CD14-positive monocyte (primary cell): ENCODE data around the gene GOLGA6L1. TPM values are rescaled to one million over a fixed set of nuclear protein-coding genes. Genes with fewer than 3 reads are reported as not detected.
"Not testable (repeated sequence)": the region's sequence is repeated elsewhere in the genome, so short reads cannot be mapped to it uniquely, and the experiment has no call there.

Experiments used
- DNase-seq, 3 donors: peaks; one replicate each; pipeline ENCODE4 v3.0.0-alpha.2; 2011 to 2022
- H2AFZ ChIP-seq: 2 replicates; pipeline ENCODE4 v1.6.0; 2012; ENCODE audit warnings: mild to moderate bottlenecking, low read depth, low read length, inconsistent platforms; ENCODE audit not compliant: insufficient read depth, poor library complexity, severe bottlenecking
- H3K27ac ChIP-seq, 2 donors: 1 replicate in 1 of 2; 2 replicates in 1 of 2; pipeline ENCODE4 v1.5.1; 2012 to 2013; ENCODE audit warnings: low read length in 2 of 2, control low read depth in 1 of 2, inconsistent platforms in 1 of 2, low read depth in 1 of 2, mild to moderate bottlenecking in 1 of 2
- H3K27me3 ChIP-seq, 2 donors: one replicate each; pipeline versions ENCODE4 v1.6.0 to v1.6.1; 2011 to 2013; ENCODE audit warnings: low read length in 2 of 2; ENCODE audit not compliant: control insufficient read depth in 2 of 2, insufficient read depth in 2 of 2
- H3K36me3 ChIP-seq, 2 donors: replicated peaks in 1 of 2; 1 replicate in 1 of 2; 2 replicates in 1 of 2; pipeline versions ENCODE4 v1.5.1 to v1.6.1; 2012 to 2013; ENCODE audit warnings: low read length in 2 of 2, control low read depth in 1 of 2, inconsistent platforms in 1 of 2, mild to moderate bottlenecking in 1 of 2; ENCODE audit not compliant: insufficient read depth in 2 of 2, control insufficient read depth in 1 of 2
- H3K4me1 ChIP-seq, 2 donors: 1 replicate in 1 of 2; 2 replicates in 1 of 2; pipeline versions ENCODE4 v1.5.1 to v1.6.1; 2012 to 2013; ENCODE audit warnings: low read length in 2 of 2, control low read depth in 1 of 2, inconsistent platforms in 1 of 2, mild to moderate bottlenecking in 1 of 2, moderate library complexity in 1 of 2; ENCODE audit not compliant: insufficient read depth in 2 of 2, control insufficient read depth in 1 of 2
- H3K4me2 ChIP-seq: replicated peaks from 2 replicates; pipeline ENCODE3; 2012; ENCODE audit warnings: low read length, moderate library complexity, mild to moderate bottlenecking; ENCODE audit not compliant: poor library complexity, severe bottlenecking; ENCODE audit errors: extremely low read depth
- H3K4me3 ChIP-seq, 3 experiments: fragments of 200-600 bp in 1 of 3; sonication (generic) in 1 of 3; replicated peaks in 1 of 3; 1 replicate in 2 of 3; 2 replicates in 1 of 3; pipeline ENCODE4 v1.5.1; 2011 to 2013; ENCODE audit warnings: low read length in 3 of 3, mild to moderate bottlenecking in 3 of 3, control low read depth in 2 of 3, low read depth in 2 of 3, inconsistent platforms in 1 of 3, moderate library complexity in 1 of 3
- H3K79me2 ChIP-seq: 2 replicates; pipeline ENCODE4 v1.6.0; 2012; ENCODE audit warnings: mild to moderate bottlenecking, control low read depth, inconsistent platforms, low read length, moderate library complexity; ENCODE audit not compliant: insufficient read depth
- H3K9ac ChIP-seq: 2 replicates; pipeline ENCODE4 v1.6.0; 2017; ENCODE audit warnings: low read length, mild to moderate bottlenecking; ENCODE audit not compliant: insufficient read depth, poor library complexity, severe bottlenecking
- H3K9me3 ChIP-seq, 2 donors: replicated peaks in 1 of 2; 1 replicate in 1 of 2; 2 replicates in 1 of 2; pipeline versions ENCODE4 v1.5.1 to v1.6.1; 2012 to 2013; ENCODE audit warnings: low read length in 2 of 2, control low read depth in 1 of 2; ENCODE audit not compliant: control insufficient read depth in 1 of 2, insufficient read depth in 1 of 2
- H4K20me1 ChIP-seq: 2 replicates; pipeline ENCODE4 v1.6.0; 2012; ENCODE audit warnings: mild to moderate bottlenecking, low read length, control low read depth, moderate library complexity; ENCODE audit not compliant: insufficient read depth
- H3K27ac Mint-ChIP-seq, 7 donors: one replicate each; pipeline ENCODE4 v1.8.0; 2020; ENCODE audit warnings: mild to moderate bottlenecking in 7 of 7, mixed read lengths in 7 of 7, moderate library complexity in 6 of 7, inconsistent platforms in 2 of 7
- H3K27me3 Mint-ChIP-seq, 3 donors: one replicate each; pipeline ENCODE4 v1.8.0; 2021 to 2022; ENCODE audit warnings: low read depth in 3 of 3, mild to moderate bottlenecking in 3 of 3, mixed read lengths in 3 of 3, moderate library complexity in 3 of 3, inconsistent platforms in 1 of 3
- H3K36me3 Mint-ChIP-seq, 2 donors: one replicate each; pipeline ENCODE4 v1.8.0; 2020; ENCODE audit warnings: mixed read lengths in 2 of 2, inconsistent platforms in 1 of 2, mild to moderate bottlenecking in 1 of 2
- H3K4me1 Mint-ChIP-seq: one replicate; pipeline ENCODE4 v1.8.0; 2020; ENCODE audit warnings: mild to moderate bottlenecking, mixed read lengths
- H3K4me3 Mint-ChIP-seq, 2 donors: one replicate each; pipeline ENCODE4 v1.8.0; 2020; ENCODE audit warnings: mild to moderate bottlenecking in 2 of 2, mixed read lengths in 2 of 2, moderate library complexity in 1 of 2
- H3K9me3 Mint-ChIP-seq, 7 donors: one replicate each; pipeline ENCODE4 v1.8.0; 2020 to 2022; ENCODE audit warnings: mixed read lengths in 7 of 7, mild to moderate bottlenecking in 6 of 7, moderate library complexity in 6 of 7, inconsistent platforms in 2 of 7
- WGBS: methylation state at CpG from one replicate; pipeline ENCODE4 v1.1.5; 2013; ENCODE audit warnings: missing lambda C conversion rate; ENCODE audit not compliant: insufficient coverage; 5-methylcytosine and 5-hydroxymethylcytosine counted together
- intact Hi-C, 2 donors: fragments of 100-400 bp; cut with micrococcal nuclease; formaldehyde crosslinking; loops; one replicate each; pipeline versions ENCODE4 v1.15.0 to v1.15.1; 2023
- polyA plus RNA-seq, 3 donors: library from polyadenylated mRNA; depleted of rRNA in 1 of 3; unstranded in 2 of 3; stranded (reverse) in 1 of 3; fragments of 300-500 nt in 2 of 3; fragments of >200 nt in 1 of 3; fragmentation: Illumina TruSeq in 2 of 3; gene quantifications; 1 replicate in 2 of 3; 2 replicates in 1 of 3; pipeline ENCODE4 v1.2.3, GENCODE V29; 2012 to 2021

The GOLGA6L1 gene
- polyA plus RNA-seq, 3 donors, result not detected

GRCh38 chr15:23176683-23177082, 40.1 kb upstream of the GOLGA6L1 start:
- H3K9ac ChIP-seq, H3K4me3 ChIP-seq, H4K20me1 ChIP-seq, DNase-seq, H3K27ac Mint-ChIP-seq, H3K4me3 Mint-ChIP-seq, H3K27ac ChIP-seq, intact Hi-C loops, H3K36me3 Mint-ChIP-seq, H3K79me2 ChIP-seq, H2AFZ ChIP-seq, H3K36me3 ChIP-seq, H3K9me3 ChIP-seq, H3K4me1 Mint-ChIP-seq, H3K4me2 ChIP-seq, H3K4me1 ChIP-seq, H3K9me3 Mint-ChIP-seq: not testable (repeated sequence)
- WGBS, result 90% methylated on average over 2 of the region's 20 CpGs
- peaks cover 7 to 17% (median 13%) of the 10 kb centered on the region in 3 donors for H3K27me3 Mint-ChIP-seq
- peaks cover 0 to 11% of the 10 kb centered on the region in 2 donors for H3K27me3 ChIP-seq

- H3K36me3 Mint-ChIP-seq, intact Hi-C loops, H3K27ac Mint-ChIP-seq, H3K36me3 ChIP-seq, H3K27me3 ChIP-seq, H3K9me3 ChIP-seq, H3K9ac ChIP-seq, H4K20me1 ChIP-seq, DNase-seq, H3K4me3 ChIP-seq, H2AFZ ChIP-seq, H3K4me2 ChIP-seq, H3K79me2 ChIP-seq, H3K4me3 Mint-ChIP-seq, H3K4me1 ChIP-seq, H3K27ac ChIP-seq, H3K9me3 Mint-ChIP-seq, H3K4me1 Mint-ChIP-seq: not testable (repeated sequence)
- H3K27me3 Mint-ChIP-seq, result peaks cover 7 to 11% (median 11%) of the 10 kb centered on the region in 3 donors
- WGBS, result no CpG with 5 or more reads among the region's 19 CpGs
Measured at GRCh38 chr15:23175606-23176005, 39.0 kb upstream of the GOLGA6L1 start.

GRCh38 chr15:23174609-23175140, 38.1 kb upstream of the GOLGA6L1 start:
- H3K36me3 ChIP-seq, H3K9ac ChIP-seq, H3K4me1 Mint-ChIP-seq, H3K27me3 Mint-ChIP-seq, H3K4me2 ChIP-seq, H3K27ac Mint-ChIP-seq, DNase-seq, intact Hi-C loops, H3K27me3 ChIP-seq, H3K36me3 Mint-ChIP-seq, H3K4me1 ChIP-seq, H2AFZ ChIP-seq, H3K27ac ChIP-seq, H3K9me3 Mint-ChIP-seq, H3K4me3 ChIP-seq, H3K9me3 ChIP-seq, H3K4me3 Mint-ChIP-seq, H4K20me1 ChIP-seq, H3K79me2 ChIP-seq: not testable (repeated sequence)
- WGBS, result no CpG with 5 or more reads among the region's 11 CpGs

- DNase-seq, H3K27ac Mint-ChIP-seq, H3K4me3 ChIP-seq, H3K9me3 Mint-ChIP-seq, H3K36me3 Mint-ChIP-seq, H3K27me3 Mint-ChIP-seq, H3K4me2 ChIP-seq, intact Hi-C loops, H3K27ac ChIP-seq, H3K4me1 Mint-ChIP-seq, H4K20me1 ChIP-seq, H3K79me2 ChIP-seq, H3K36me3 ChIP-seq, H3K9me3 ChIP-seq, H3K9ac ChIP-seq, H2AFZ ChIP-seq, H3K4me3 Mint-ChIP-seq, H3K27me3 ChIP-seq, H3K4me1 ChIP-seq: not testable (repeated sequence)
- no CpG with 5 or more reads among the region's 6 CpGs for WGBS
Measured at GRCh38 chr15:23132787-23133186, 3.8 kb downstream of the GOLGA6L1 start.
